ENCODE results near the gene SPON2. TPM values are rescaled to one million over a fixed set of nuclear protein-coding genes. Genes with fewer than 3 reads are reported as not detected.

Gene SPON2
- total RNA-seq, 1 donor from 2014 or later = 3.3 TPM

DNA sequence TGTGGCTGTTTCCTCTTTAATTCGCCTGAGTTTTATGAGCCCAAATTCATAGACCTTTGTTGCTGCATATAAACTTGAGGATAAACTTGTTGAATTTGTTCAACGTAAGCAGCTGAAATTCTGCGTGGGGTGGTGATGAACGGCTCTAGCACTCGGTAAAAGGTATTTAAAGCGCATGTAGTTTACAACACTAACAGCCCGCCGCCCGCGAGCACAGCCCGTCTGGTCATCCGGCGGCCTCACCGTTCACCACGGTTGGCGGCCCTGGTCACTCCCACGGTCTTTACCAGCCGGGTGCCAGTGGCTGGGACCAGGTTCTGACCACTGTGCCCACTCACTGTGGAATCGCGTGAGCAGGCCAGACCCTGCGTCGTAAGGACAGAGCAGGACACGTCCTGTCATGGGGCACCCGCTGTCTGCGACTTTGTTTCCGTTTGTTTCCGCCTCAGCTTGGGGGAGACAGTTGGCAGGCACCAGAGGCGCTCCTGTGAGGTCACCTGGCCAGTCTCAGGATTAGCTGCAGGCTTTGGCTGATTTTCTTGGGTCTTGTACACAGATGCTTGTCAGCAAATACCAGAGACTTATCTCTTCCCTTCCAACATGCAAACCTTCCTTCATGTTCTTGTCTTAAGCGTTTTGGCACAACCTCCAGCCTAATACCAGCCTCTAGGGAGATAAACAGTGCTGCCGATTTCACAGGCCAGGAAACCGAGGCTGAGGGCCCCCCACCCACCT, 36.8 kb upstream of the SPON2 start:
- DNase-seq = no peak

DNA sequence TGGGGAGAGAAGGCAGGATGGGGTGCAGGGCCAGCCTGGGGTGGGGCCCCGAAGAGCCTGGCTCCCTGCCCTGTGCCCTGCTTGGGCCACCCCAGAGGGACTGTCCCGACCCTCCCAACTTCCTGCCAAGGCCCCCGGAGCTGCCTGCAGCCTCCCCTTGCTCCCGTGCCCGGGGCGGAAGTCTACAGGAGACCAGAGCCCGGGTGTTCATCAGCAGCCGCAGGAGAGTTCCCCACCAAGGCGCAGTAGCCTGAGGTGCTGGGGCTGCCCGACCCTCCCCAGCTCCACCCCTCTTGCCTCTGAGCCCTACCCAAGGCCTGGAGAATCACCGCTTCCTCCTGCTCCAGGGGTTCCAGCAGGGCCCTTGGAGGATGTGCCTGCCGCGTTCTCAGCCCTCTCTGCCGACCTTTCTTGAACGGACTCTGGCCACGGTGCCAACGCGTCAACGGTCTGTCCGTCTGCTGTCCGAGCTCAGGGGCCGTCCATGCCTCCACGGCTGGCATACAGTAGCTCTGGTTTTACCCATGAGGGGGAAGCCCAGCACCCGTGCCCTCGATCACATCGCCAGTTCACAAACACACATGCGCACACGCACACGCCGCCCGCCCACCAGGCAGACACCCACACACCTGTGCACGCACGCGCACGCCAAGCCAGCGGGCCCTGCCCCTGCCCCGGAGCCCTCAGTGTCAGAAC, 36.0 kb upstream of the SPON2 start:
- DNase-seq = no peak

DNA sequence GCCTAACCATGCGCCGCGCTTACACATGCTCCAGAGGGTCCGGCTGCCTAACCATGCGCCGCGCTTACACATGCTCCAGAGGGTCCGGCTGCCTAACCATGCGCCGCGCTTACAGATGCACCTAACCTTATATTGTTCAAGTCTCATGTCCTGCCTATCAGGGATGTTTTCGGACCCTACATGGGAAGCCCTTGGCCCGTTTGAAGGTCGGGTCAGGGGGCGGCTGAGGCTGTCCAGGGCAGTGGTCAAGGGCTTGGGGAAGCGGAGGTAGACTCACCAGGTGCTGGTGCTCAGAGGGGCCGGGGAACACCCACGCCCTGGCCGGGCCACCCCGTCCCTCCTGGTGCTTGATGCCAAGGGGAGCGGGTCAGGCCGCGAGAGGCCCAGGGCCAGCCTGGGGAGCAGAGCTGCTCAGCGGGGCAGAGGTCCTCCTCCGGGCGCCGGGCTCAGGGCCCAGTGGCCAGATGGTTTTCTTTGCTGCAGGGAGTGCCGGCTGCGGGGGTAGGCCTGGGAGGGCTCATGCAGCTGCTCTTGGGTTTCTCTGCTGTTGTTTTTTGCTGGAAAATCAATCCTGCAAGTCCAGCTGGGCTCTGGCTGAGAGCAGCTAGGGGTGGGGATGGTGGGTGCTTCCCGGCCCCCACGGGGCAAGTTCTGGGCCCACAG, 35.4 kb upstream of the SPON2 start:
- DNase-seq = peak; percentile 44

DNA sequence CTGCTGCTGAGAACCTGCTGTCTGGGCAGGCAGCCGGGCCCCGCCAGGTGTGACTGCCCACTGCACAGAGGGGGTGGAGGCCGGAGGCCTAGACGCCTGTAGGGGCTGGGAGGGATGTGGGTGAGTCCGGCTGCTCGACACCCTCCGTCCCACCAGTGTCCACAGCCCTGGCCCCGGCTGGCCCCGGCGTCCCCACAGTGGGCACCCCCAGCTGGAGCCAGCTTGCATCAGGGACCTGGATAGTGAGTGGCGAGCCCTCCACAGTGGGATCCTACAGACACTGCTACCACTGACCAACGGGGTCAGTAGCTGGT, 34.7 kb upstream of the SPON2 start:
- DNase-seq = no peak

DNA sequence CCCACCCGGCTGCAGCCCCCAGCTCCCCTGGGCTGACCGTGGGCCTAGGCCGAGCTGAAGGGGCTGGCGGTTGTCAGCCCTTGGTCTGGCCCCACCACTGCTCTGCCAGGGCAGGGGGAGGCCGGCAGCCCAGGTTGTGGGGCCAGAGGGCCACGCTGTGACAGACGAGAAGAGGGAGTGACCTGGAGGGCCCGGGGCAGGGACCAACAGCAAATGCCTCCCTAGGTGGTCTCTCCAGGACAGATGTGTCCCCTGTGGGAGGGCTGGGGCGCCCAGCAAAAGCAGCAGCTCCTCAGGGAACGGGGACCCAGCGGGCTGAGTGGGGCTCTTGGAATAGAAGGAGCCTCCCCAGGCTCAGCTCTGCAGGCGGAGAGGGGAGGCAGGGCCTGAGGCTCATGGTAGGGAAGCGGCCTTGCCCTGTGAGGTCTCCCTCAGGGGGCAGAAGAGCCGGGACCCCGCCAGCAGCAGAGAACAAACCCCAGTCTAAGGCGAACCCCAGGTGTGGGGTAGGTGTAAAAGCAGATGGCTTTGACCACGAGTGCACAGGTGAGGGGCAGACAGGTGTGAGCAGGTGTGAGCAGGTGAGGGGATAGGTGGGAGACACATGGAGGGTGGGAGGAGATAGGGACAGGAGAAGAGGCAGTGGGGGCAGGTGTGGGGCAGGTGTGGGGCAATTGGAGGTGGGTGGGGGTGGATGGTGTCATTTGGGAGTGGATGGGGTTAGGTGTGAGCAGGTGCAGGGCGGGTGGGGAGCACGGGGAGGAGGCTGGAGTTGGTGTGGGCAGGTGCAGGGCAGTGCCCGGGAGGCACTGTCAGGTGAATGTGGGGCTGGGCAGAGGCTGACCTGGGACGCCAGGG, 34.1 kb upstream of the SPON2 start:
- no peak for DNase-seq

DNA sequence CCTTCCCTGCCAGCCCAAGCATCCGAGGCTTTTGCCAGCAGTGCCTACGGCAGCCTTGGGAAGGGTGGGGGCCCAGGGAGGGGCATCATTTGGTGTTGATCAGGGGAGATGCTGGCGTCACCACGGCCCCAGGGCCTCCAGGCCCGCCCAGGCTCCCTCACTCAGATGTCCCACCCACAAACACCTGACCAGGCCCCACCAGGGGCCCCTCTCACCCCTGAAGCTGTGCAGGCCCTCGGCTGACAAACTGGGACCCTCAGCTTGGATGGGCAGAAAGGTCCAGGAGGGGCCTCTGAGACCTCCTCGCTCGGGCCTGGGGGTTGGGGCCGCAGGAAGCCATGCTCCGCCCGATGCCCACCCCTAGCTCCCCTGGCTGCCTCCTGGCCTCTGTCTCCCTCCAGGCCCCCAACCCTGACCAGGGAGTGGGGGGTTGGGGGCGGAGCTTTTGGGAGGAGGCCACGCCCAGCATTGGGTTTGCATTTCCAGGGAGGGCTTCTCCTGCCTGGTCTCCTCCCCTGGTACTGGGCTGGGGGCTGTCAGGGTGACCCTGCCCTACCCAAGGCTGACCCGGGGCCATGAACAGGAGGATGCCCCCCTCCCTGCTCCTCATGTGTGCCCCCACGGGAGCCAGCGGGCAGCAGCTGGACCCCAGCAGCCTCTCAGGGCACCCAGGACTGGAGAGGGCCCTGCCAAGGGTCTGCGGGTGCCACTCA, 33.4 kb upstream of the SPON2 start:
- DNase-seq = no peak

DNA sequence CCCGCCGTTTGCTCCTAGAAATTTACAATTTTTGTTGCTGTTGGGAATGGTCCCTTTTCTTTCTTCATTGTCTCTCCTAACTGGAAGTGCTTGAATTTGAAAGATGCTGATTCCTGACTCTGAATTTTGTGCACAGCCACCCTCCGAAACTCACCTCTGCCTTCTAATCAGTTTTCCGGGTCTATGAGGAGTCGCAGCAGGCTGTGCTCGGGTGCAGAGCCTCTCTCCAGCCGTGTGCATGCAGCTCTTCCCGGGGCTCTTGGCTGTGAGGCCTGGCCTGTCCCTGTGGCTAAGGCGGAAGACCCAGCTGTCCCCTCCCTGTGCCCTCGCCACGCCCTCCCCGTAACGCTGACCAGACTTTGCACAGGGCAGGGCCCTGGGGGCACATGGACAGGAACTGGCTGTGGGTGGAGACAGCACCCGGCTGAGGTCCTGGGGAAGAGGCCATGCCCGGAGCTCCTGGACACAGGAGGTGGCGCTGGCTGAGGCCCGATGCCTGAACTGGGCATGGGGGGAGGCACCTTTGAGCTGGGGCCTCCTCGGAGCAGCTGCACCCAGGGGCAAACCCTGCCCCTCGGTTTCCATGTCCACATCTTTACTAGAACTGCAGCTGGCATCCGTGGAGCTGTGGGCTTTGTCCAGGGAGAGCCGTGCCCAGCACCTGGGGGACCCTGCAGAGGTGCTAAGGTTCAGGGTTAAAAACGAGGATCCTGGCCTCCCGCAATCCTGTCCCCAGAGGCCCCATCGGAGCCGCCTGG, 32.6 kb upstream of the SPON2 start:
- DNase-seq = no peak

DNA sequence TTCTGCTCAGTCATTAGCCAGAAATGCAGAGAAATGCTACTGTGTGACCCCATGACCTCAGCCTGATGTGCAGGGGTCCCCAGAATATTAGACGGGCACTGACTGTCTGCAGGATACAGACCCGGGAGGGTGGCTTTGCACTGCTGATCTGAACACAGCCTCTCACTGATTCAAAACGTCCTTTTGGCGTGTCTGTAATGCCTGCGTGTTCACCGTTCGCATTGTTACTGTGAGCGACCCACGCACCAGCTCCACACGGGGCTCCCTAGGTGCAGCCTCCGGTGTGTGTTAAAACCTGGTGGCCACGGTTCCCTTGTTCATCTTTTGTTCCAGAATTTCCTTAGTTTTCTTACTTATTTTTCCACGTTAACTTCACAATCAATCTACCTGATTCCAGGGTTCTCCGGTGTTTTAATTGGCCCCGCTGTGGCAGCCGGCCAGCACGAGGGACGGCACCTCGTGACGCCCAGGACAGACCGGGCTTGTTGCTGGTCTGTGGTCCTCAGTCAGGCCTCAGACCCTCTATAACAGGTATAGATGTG, 32.0 kb upstream of the SPON2 start:
- no peak for DNase-seq

DNA sequence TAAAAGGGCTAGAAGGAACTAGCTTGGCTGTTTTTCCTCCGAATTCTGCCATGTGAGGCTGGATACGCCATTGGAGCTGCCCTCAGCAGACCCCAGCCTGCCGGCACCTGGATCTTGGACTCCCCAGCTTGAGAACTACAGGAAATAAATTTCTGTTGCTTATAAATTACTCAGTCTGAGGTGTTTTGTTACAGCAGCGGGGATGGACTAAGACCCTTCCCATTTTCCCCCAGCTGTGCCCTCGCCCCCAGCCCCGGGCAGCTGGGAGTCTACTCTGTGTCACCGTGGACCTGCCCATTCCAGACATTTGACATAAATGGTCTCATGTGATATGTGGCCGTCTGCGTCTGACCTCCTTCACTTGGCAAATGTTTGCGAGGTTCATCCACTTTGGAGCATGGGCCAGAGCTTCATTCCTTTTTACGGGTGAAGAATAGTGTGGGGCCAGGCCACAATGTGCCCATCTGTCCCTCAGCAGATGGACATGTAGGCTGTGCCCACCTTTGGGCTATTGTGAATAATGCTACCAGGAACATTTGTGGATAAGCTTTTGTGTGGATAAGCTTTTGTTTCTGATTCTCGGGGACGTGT, 30.7 kb upstream of the SPON2 start:
- no peak for DNase-seq

DNA sequence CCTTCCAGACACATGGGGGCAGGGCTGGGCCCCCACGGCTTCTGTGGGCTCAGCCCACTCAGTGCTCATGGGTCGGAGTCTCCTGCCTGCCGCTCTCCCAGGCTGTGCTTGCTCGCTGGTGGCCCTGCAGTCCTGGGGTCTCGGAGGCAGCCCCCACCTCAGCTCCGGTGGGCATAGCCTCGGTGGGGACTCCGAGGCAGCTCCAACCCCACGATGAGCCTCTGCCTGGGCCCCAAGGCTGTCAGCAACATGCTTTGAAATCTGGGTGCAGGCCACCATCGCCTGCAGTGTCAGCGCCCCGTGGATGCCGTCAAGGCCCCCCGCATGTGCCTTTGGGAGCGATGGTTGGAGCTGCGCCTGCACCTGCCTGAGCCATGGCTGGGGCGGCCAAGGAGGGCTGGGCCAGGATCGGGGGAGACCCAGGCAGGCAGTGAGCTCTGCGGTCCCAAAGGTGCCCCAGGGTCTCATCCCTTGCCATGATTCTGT, 30.2 kb upstream of the SPON2 start:
- DNase-seq = no peak

DNA sequence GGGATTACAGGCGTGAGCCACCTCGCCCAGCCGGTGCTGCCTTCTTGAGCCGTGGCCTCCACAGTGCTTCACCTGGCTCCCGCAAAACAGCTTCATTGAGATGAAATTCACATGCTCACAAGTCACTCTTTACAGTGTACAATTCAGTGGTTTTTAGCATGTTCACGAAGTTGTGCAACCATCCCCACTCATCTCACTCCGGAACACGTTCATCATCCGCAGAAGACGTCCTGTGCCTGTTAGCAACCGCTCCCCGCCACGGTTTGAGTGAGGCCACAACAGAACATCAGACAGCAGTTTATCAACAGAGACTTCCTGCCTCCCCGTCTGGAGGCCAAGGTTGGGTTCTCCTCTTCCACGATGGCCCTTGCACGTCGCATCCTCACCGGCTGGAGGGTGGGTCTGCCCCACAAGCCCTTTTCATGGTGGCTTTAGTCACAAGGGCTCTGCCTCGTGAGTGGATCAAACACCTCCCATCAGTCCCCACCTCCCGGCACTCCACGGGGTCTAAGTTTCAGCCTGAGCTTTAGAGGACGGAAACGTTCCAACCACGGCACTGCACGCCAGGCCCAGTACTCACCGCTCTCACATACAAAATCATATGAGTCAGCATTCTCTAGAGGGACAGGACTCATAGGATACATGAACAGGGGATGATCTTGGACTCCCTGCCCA, 29.6 kb upstream of the SPON2 start:
- DNase-seq = no peak

DNA sequence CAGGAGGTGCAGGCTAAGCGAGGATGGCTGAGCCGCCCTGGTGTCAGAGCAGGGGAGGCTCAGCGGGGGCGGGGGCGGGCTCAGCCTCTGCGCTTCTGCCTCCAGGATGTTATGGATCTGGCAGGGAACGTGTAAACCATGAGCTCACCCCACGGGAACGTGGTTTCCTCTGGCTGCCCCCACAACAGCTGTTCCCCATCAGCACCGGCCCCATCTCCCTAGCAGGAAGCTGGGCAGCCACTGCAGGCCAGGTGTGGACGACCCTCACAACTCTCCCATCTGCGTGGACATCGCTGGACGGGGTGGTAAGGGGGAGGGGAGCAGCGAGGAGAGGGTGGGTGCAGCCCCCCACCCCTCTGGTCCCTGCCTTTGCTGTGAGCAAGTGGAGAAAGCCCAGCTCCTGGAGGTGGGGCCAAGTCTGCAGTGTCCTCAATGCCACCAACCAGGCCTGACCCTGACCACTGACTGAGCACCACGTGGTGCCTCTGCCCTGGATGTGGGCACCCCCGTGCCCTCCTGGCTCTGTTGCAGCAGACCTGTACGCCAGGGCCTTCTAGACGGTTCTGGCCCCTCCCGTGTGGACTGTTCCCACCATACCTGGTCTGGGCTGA, 28.1 kb upstream of the SPON2 start:
- DNase-seq = peak; percentile 39

DNA sequence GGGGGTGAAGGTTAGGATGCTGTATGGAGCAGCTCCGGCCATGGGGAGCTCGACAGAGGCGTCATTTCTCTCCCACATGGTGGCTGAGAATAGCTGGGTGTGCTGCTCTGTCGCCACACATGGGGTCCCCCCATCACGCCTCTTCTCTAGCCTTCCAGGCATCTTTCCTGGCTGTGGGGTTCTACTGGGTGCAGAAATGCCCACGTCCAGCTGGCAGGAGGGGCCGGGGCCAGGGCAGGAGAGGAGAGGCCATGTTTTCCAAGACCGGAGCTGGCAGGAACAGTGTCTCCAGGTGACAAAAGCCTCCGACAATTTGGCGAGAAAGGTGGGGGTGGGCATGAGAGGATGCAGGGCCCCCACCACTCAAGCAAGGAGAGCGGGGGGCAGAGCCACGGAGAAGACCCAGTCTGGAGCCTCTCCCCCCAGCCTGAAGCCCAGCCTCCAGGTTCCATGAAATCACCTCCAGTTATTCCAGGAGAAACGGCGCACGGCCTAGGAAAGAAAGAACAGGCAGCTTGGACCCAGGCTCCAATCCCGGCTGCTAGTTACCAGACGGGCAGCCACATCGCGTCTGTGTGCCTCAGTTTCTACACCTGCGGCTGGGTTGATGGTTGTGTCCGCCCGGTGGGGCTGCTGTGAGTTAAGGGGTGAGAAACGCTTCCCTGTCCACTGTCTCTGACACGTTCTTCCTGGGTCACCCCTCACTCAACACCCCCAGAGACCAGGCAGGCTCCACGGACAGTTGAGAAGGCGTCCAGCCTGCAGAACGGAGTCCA, 27.4 kb upstream of the SPON2 start:
- no peak for DNase-seq

DNA sequence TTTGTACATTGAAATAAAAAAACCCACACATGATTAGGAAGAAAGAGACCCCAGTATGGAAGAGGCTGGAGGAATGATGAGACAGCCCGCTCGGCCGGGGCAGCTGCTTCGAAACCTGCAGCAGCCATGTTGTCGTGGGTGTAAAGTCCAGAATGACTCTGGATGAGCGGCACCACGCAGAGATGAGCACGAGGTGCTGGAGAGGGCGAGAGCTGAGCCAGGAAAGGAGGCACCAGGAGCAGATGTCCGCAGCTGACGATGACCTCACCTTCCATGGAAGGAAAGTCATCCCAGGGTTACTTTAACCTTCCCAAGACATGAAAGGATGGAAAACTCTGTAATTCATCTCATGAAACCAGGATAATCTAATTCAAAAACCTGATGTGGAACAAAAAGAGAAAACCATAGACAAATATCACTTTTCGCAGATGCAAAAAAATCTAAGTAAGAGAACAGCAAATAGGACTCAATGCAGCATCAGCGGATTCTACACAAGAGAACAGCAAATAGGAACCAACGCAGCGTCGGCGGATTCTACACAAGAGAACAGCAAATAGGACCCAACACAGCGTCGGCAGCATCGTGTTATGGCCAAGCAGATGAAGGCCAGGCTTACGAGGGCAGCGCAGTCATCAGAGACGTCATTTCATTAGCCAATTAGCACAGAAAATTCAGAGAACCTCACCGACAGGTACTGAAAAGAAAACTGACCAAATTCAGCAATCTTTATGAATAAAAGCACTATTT, 25.9 kb upstream of the SPON2 start:
- no peak for DNase-seq

DNA sequence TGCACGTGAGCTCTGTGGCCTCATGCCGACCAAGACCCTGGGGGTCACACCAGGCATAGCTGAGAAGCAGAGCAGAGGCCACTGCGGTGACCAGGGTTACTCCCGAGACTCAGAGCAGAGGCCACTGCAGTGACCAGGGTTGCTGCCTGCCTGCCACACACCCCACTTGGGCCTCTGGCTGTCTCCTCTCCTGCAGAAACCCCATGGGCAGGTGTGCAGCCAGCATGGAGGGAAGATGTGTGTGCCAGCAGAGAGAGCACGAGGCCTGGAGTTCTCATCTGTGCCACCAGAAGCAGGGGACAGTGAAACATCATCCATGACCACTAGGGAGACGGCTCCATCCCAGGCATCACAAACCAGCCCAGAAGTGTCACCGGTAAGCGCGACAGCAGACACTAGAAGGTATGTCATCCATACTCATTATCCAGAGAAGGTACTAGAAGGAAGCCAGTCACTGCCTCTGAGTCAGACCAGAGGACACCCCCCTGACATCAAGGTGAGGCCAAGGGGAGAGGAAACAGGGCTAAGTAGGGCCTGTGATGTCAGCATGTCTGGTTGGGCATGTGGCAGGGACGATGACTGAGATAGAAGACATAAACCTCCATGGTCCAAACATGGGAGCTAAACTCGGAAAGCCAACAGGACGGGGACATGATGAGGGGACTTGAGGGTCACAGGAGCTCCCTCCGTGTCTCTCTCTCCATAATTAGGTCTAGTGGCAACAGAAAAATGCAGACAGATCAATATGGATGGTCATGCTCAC, 24.2 kb upstream of the SPON2 start:
- no peak for DNase-seq

DNA sequence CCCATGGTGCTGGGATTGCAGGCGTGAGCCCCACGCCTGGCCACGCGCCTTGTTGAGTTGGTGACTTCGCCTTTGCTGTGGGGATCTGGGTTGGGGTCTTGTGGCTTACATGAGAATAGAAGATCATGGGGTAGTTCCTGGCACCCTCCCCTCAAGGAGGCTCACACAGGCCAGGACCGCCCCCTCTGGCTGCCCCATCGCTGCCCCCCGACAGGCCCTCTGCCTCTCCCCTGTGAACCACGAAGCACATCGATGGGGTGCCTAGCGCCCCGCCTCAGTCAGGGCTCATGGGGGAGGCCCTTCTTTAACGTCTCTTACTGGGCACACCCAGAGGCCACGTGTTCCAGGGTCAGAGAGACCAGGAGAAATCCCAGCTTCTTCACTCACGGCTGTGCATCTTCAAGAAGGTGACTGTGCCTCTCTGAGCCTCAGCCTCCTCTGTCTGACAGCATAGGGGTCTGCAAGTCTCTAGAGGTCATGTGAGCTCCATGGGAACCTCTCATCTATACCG, 23.6 kb upstream of the SPON2 start:
- DNase-seq = no peak

Measured in occipital lobe (tissue), 2 donors.